HG03139 (cell line): ENCODE results near the gene BICD1.
"Not testable (repeated sequence)": the region's sequence is repeated elsewhere in the genome, so short reads cannot be mapped to it uniquely, and the experiment has no call there.

ENCODE experiments used
- ATAC-seq: cut with Tn5 transposase; IDR thresholded peaks from one replicate; pipeline ENCODE4 v1.9.1; 2021; ENCODE audit not compliant: unreplicated experiment

BICD1 gene

DNA sequence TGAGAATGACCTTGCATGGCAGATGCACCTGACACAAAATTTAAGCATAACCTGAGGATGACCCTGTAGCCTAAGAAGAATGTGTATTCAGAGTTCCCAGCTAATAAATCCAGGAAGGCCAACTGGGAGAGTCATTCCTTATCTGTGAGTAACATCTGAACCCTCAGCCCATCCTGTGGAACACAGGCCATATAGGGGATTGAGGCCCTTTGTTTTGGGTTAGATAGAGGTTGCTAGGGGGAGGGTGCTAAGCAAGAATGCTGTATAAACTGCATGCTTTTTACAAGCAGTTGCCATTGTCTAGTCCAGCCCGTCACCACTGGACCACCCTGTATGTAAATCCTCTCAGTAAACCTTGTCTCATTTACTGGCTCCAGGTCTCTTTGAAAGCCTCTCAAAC is 77.0 kb downstream of the BICD1 start:
- no peak for ATAC-seq

DNA sequence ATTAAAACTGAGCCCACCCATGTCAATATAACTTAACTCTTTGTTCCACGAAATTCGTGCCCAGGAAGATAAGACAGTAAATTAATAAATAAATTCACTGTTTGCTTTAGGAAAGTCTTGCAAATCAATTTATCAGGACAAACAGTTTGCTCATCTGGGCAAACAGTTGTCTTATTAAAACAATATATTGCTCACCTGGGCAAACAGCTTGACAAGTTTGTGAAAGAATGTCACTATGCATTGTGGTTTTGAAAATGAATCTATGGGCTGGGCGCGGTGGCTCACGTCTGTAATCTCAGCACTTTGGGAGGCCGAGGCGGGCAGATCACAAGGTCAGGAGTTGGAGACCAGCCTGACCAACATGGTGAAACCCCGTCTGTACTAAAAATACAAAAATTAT is 80.5 kb downstream of the BICD1 start:
- ATAC-seq, result not testable (repeated sequence)

DNA sequence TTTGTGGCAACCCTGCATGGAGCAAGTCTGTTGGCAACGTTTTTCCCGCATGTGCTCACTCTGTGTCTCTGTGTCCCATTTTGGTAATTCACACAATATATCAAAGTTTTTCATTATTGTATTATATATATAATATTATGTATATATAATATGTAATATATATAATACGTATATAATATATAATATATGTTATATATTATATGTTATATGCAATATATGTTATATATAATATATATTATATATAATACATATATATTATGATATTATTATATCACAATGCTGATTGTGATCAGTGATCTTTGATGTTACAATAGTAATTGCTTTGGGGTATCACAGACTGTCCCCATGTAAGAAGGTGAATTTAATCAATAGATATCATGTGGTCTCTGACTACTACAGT is 84.8 kb downstream of the BICD1 start:
- no peak for ATAC-seq

DNA sequence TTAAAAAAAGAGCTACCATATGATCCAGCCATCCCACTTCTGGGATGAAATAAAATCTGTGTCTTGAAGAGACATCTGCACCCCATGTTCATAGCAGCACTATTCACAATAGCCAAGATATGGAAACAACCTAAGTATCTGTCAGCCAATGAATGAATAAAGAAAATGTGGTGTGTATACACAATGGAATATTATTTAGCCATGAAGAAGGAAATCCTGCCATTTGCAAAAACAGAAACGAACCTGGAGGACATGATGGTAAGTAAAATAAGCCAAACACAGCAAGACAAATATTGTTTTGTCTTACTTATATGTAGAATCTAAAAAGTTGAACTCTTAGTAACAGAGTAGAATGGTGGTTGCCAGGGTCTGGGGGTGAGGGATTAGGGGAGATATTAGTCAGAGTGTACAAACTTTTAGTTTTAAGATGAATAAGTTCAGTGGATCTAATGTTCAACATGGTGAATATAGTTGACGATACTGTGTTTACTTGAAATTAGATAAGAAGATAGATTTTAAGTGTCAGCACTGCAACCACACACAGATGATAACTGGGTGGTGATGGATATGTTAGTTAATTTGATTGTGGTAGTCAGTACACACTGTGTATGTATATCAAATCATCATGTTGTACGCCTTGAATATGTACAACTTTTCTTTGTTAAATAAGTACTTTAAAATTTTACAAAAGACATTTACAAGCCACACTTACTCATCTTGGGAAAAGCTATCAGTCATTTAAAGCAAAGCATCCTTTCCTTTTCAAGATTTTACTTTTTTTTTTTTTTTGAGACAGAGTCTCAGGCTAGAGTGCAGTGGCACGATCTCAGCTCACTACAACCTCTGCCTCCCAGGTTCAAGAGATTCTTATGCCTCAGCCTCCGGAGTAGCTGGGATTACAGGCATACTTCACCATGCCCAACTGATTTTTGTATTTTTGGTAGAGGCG is 89.9 kb downstream of the BICD1 start:
- ATAC-seq, result no peak

DNA sequence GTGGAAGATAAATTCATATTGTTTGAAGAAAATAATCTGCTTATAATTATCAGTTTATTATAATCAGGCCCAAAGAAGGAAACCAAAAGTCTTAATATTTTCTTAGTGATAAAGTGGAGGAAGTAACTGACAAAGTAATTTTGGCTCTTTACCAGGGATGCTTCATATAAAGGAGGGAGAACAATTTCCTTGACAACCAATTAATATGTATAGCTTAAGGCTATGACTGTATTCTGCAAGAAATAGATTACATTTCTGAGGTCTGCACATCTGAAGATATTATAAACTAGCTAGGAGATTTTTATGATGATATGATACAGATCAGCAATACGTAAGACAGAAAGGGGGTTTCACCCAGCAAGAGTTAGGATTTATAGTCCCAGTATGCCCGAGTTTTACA is 90.8 kb downstream of the BICD1 start:
- ATAC-seq, result no peak

DNA sequence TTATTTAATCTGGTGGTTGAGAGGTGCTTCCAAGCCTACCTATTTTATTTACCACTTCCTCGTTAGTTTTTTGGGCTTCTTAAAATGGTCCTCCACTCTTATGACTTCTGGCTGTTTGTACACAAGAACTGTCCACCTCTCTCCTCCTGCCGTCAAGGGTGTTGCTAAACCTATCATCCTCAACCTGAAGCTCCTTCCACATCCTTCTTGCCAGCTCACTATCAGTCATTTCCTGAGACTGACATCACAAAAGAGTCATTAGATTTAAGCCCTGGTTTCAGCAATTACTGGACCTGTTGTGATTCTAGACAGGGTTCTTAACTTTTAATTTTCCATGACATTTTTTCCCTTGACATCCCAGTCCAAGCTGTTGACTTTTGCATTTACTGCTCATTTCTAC is 91.9 kb downstream of the BICD1 start:
- ATAC-seq, result no peak

DNA sequence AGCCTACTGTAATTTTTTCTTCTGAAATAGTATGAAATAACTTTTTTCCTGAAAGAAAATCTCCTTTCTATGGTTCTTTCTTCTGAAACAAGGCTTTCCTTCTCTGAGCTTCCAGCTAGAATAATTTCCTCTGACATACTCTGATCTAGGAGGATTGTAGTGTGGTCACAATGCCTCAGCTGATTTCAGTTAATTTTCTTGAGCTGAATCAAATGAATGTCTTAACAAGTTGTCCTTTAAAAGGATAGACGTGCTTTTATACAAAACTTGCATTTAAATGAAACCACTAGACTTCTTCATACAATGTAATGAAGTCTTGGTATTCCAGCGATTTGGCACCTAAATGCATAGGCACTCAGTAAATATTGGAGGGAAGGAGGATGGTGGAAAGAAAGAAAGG is 94.4 kb downstream of the BICD1 start:
- no peak for ATAC-seq

DNA sequence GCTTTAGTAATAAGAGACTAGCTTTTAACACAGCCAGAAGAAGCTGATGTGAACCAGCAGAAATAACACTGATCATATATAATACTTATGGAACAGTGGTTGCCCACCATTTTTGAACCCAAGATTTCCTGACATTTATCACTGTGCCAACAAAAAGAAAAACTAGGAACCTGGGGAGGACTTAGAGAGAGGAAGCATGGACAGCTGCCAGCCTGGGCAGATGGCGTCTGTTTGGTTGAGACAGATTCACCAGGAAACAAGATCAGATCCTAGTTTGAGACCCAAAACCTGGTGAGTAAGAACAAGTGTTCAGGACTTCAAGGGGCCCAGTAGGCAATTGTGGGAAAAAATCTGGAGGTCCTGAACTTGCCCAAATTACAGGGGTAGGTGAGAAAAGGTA is 95.3 kb downstream of the BICD1 start:
- no peak for ATAC-seq

DNA sequence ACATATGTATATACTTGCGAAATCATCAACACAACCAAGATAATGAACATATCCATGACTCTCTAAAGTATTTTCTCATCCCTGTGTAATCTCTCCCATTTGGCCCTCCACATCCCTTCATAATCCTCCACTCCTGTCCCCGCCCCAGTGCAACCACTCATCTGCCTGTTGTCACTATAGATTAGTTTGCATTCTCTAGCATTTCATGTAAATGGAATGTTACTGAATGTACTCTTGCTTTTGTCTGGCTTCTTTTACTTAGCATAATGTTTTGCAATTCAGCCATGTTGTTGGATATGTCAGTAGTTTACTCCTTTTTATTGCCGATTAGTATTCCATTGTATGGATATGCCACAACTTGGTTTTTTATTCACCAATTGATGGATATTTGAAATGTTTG is 99.1 kb downstream of the BICD1 start:
- ATAC-seq, result no peak

DNA sequence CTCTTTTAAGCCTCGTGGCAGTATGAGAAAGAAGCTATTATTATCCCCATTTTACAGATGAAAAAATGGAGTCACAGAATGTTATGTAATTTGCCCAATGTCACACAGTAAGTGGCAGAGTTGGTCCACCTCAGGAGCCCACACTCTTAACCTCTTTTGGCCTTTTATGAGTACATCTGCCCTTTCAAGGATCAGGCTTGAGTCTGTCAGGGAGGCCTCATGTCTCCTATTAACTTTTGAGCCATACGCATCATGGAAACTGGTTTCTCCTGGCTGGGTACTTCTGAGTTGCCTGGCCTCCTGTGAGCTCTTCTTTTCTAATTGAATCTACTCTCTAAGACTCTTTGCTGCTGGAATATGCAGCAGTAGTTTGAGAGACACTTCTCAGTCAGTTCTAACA is 101.7 kb downstream of the BICD1 start:
- no peak for ATAC-seq

DNA sequence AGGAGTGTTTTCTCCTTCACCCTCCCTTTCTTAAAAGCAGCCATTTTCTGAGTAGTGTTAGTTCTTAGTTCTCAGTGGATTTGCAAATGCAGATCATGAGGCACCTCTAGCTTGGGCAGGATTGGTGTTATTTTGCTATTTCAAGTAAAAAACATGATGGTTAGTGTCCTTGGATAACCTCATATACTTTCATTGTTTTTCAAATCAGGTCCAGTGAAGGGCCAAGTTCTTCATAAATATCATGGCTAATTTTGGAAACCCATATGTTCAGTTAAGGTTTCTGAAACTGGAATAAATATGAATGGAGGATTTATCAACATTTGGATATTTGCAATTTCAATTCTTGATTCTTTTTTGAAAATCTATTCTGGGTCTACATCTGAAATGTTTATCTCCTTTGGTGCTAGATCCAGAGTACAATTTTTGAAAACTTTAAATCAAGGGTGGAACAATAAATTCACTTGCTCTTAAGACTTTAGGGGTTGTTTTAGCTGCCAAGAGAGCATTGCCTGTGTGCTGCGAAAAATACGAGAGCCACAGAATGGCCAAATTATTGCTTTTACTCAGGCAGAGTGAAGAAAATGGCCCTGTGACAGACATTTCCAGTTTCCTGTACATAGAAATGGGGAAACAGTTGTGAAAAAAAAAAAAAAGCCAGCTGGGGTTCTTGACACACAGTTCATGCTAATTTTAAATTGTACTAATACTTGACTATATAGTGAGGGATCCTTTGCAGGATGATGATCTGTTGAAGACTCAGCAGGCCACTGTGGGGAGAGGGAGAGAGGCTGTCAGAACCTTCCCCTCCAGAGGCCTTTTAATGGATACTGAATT is 104.6 kb downstream of the BICD1 start:
- ATAC-seq, result no peak

DNA sequence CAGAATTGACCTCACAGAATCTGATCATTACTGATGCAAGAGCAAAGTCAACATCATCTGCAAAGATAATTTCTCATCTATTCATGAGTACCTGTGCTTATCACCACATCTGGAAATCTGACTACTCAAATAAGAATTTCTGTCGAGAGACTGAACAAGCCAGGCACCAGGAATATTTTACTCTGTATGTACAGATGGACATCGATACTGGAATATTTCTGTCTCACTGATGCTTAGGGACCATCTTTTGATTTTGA is 105.2 kb downstream of the BICD1 start:
- ATAC-seq, result no peak

DNA sequence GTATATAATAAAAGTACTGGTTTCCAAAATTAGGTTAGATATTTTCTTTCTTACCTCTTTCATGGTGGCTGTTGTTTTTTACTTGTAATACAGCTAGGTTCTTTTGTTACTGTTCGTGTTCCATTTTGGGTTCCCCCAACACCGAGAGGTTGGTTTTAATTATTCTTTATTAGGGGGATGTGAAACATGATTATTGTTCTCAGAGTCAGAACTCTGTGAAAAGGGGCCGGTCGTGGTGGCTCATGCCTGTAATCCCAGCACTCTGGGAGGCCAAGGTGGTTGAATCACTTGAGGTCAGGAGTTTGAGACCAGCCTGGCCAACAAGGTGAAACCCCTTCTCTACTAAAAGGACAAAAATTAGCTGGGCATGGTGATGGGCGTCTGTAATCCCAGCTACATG is 108.1 kb downstream of the BICD1 start:
- ATAC-seq, result no peak

DNA sequence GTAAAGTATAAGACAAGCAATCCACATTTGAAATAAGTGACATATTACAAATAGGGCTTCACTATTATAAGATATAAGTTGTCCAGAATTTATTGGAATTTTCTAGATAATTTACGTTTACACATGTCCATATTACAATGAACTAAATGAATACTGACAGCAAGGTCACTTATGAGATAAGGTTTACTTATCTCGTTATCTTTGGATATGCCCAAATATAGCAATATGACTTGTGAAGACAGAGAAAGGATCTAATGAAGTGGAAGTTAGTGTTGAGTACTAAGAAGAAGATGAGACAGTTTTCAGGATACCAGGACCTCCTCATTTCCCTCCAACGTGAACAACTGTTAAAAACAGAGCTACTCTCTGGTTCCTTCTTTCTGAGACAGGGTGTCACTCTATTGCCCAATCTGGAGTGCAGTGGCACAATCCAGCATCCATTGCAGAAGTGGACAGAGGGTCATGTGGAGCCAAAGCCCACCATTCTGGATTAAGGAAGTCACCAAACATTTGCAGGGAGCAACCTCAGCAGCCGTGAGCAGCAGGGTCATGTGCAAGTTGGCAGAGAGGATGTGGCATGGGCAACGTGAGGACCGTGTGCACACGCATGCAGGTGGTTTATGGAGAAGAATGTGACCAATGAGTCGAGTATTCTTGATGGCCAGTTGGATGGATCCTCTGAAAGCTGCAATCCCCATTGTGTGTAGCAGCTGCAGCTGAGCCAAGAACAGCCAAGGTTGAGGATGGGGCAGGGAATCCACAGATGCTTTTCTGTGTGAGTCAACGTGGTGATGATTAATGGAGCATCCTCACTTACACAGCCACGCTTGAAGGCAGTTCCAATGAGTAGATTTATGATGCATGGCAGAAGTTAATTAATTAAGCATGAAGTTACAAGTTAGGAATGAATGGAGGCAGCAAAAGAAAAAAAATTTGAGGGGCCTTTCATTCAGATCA is 111.0 kb downstream of the BICD1 start:
- ATAC-seq, result no peak

DNA sequence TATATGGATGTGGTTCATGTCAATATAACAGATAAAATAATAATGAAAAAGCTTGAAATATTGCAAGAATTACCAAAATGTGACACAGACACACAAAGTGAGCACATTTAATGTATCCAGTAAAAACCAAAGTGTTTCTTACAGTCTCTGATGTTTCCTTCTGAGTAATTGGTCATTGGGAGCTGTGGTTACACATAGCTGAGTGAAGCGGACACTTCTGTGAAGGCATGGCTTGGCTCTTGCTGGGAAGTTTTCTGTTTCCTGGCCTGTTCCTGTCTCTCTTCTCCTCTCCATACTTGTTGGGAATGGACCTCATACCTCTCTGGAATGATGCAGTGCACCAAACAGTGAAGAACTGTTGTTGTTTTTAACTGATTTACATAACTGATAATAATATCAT is 117.3 kb downstream of the BICD1 start:
- no peak for ATAC-seq

DNA sequence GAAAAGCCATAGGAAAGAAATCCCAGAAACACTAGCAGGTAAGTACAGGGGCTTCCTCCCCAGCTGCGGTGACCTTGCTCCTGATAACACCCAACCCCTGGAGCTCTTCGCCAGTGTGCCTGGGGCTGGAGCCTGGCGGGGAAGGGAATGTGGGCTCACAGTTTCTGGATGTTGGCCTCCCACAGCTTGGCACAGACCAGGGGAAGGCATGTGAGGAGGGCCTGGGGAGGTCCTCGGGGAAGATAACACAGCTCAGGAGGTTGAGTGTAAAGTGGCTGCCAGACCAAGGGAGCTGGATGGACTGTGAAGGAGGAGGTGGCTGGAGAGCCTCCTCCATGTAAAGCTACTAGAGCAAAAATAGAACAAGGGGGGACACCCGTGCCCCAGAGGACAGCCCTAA is 120.1 kb downstream of the BICD1 start:
- no peak for ATAC-seq

DNA sequence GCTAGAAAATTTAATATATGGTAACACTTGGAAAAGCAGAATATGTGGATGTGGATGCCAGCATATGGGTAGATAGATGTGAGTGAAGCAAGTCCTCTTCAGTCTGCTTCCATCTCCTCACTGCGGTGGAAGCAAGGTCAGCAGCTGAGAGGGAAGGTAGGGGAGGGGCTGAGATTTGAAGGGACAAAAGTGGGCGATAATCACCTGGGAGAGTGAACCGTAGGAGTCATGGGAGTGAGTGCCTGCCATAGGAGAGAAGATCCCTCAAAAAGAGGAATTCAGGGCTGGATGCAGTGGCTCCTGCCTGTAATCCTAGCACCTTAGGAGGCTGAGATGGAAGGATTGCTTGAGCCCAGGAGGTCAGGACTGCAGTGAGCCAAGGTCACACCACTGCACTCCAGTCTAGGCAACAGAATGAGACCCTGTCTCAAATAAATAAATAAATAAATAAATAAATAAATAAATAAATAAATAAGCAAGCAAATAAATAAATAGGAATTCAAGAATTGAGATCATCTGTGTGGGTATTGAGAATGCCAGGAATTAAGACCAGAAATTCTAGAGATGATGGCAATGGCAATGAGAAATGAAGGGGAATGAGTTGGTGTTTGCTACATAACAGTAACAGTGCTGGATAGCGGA is 123.4 kb downstream of the BICD1 start:
- ATAC-seq, result no peak

DNA sequence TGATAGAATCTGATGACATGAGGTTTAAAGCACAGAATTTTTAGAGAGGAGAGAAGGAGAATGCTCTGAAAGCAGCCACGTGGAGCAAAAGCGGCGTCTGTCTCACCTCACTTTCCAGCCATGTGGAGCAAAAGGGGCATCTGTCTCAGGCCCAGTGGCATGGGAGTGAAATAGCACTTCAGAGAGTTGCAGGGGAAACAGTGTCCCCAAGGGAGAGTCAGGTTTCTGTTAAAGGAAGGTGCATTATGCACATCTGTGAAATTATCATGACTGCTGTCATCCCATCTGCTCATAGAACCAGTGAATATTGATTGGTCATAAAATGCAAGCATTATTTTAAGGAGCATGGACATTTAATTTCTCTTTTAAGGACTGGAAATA is 124.0 kb downstream of the BICD1 start:
- no peak for ATAC-seq

DNA sequence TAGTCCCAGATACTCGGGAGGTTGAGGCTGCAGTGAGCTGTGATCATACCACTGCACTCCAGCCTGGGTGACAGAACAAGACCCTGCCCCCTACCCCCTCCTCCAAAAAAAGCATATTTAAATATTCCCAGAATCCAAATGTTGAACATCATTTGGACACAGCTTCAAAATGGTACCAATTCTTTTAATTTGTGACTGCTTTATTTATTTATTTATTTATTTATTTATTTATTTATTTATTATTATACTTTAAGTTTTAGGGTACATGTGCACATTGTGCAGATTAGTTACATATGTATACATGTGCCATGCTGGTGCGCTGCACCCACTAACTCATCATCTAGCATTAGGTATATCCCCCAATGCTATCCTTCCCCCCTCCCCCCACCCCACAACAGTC is 124.7 kb downstream of the BICD1 start:
- not testable (repeated sequence) for ATAC-seq

DNA sequence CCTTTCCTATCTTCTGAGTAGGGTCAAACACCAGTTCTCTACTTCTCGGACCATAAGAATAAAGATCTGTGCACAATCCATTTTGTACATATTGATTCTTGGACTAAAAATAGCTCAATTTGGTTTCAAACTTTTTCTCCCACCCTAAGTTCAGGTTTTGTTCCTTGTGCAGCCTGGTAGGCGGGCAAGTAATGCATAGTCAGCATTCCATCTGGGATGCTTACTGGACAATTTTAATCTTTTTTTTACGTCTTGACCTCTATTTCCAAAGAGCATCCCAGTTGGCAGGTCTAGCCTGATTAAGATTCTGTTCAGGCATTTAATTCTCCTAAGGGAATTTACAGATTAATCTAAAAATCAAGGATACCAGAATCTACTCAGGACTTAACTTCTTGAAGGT is 126.9 kb downstream of the BICD1 start:
- no peak for ATAC-seq

DNA sequence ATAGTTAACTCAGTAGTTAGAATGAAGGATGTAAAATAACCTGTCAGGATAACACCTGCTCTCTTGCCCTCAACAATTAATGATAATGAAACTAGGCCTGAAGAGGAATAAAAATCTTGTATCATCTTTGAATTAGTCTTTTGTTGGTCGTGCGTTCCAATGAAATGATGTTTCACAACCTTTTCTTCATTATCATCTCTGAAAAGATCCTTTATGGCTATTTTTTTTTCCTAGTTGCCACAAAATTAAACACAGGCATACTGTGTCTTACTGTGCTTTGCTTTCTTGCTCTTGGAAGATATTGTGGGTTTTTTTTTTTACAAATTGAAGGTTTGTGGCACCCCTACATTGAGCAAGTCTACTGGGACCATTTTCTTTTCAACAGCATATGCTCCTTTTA is 128.6 kb downstream of the BICD1 start:
- no peak for ATAC-seq
